ENCODE data around the gene PET100. TPM values are rescaled to one million over a fixed set of nuclear protein-coding genes. Genes with fewer than 3 reads are reported as not detected.

The PET100 gene
- polyA plus RNA-seq, 1 donor (not counting 4 experiments of a cell fraction or from before 2014, with no cell fraction given), result 85.8 TPM

DNA sequence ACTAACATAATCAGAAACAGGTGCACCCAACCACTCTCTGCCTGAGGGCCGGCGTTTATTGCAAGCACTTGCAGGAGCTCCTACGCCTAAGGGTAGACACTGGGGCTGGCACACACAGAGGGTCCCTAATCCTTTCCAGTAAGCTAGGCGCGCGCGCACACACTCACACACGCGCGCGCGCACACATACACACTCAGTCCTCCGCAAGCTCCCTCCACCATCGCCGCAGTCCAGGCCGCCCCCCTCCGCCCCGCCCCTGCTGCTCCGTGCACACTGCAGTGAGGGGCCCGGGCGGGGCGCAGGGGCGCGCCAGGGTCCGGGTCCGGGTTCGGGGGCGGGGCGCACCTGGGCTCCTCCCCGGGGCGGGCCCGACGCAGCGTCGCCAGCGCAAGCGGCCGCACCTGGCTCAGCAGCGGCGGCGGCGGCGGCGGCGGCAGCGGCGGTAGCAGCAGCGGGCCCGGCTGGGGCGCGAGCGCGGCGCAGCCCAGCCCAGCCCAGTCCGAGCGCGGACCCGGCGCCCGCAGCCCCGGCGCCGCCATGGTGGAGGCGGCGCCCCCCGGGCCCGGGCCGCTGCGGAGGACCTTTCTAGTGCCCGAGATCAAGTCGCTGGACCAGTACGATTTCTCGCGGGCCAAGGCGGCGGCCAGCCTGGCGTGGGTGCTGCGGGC is 34.0 kb upstream of the PET100 start, which contains the start of gene CAMSAP3:
CAMSAP3 (plus strand) TSS at position 398 of the 668 bp plus-strand sequence; CDS start at position 538, 140 bp downstream.
- TF ChIP-seq CTCF (optimal IDR thresholded peaks at IDR 0.05 in 1 of 3, IDR thresholded peaks at IDR 0.05 in 1 of 3, conservative IDR thresholded peaks at IDR 0.05 in 1 of 3; ENCODE audit: extremely low read depth in 1 of 3, insufficient read depth in 2 of 3, low read length in 3 of 3) (no peak), EZH2 (IDR thresholded peaks at IDR 0.05; ENCODE audit: low read length) (no peak)
- peak within 1 kb of the TSS; percentile 81 for H3K4me2 ChIP-seq (ENCODE audit: control insufficient read depth, extremely low read depth, insufficient read depth, low read depth, low read length)
- no peaks in the 10 kb centered on the region for H3K27me3 ChIP-seq (ENCODE audit: control insufficient read depth, extremely low read depth, insufficient read depth, low read length)
- dilution Hi-C loops (cut with MboI; ENCODE audit: extremely low pct_ligation_motif_present, low sequenced_read_pairs), result no loop called here
- H3K9me1 ChIP-seq (ENCODE audit: control insufficient read depth, extremely low read depth, insufficient read depth, low read length), result peaks cover 4% of the 10 kb centered on the region
- FAIRE-seq (no peak), DNase-seq (ENCODE audit: low read depth, low spot score) (no peak)
- peaks cover 13% of the 10 kb centered on the region for H3K4me1 ChIP-seq (ENCODE audit: control insufficient read depth, extremely low read depth, insufficient read depth, low read length)
- no peak within 1 kb of the TSS for H3K27ac ChIP-seq (ENCODE audit: control insufficient read depth, insufficient read depth, low read length)
- peak within 1 kb of the TSS; percentile 56 to 70 (median 62) for H3K4me3 ChIP-seq (ENCODE audit: control insufficient read depth in 2 of 3, extremely low read depth in 1 of 3, insufficient read depth in 2 of 3, low read depth in 1 of 3, low read length in 3 of 3)
- no peaks in the 10 kb centered on the region for H3K79me2 ChIP-seq (ENCODE audit: control insufficient read depth, insufficient read depth, low read length)
- peaks cover 8% of the 10 kb centered on the region for H4K20me1 ChIP-seq (ENCODE audit: control insufficient read depth, extremely low read depth, insufficient read depth, low read length)
- no peaks in the 10 kb centered on the region for H3K9me3 ChIP-seq (ENCODE audit: control insufficient read depth, low read depth, low read length)
- H2AFZ ChIP-seq (ENCODE audit: control insufficient read depth, low read length), result peak within 1 kb of the TSS; percentile 27
- peaks cover 0 to 2% of the 10 kb centered on the region in 2 experiments for H3K36me3 ChIP-seq (ENCODE audit: control insufficient read depth in 2 of 2, extremely low read depth in 1 of 2, insufficient read depth in 2 of 2, low read length in 2 of 2)
- peak within 1 kb of the TSS; percentile 73 for H3K9ac ChIP-seq (ENCODE audit: control insufficient read depth, extremely low read depth, insufficient read depth, low read length)

DNA sequence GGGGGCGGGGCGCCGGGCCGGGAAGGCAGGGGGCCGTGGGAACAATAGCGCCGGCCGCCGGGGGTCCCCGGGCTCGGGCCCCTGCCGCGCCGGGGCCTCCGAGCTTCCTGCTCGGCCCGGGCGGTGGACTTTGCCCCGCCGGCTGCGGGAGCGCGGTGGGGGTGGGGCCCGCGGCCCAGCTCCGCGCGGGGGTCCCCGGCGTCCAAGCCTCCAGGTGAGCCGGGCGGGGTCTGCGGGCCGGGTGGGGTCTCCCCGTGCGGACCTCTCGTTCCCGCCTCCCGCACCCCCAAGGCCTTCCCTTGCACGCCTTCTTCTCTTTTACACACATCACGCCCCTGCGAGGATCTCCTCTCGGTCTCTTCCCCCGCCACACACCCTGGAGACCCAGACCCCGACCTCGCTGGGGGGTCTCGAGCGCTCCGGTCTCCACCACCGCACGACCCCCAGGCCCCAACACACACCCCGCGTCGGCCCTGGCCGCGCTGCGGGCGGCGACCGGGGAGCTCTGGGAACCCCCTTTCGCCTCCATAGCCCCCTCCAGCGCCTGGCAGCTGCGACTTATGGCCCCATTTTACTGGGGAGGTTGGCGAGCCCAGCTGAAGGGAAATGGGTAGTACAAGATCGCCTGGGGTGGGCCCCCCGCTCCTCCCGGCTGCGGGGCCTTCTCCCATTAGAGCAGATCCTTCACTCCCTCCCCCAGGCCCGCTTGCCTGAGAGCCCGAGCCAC is 33.2 kb upstream of the PET100 start:
- DNase-seq (ENCODE audit: low read depth, low spot score), result no peak
- Histone ChIP-seq H4K20me1 (ENCODE audit: control insufficient read depth, extremely low read depth, insufficient read depth, low read length) (peaks cover 8% of the 10 kb centered on the region), H3K9me3 (ENCODE audit: control insufficient read depth, low read depth, low read length) (no peaks in the 10 kb centered on the region), H3K4me1 (ENCODE audit: control insufficient read depth, extremely low read depth, insufficient read depth, low read length) (peaks cover 11% of the 10 kb centered on the region), H3K27ac (ENCODE audit: control insufficient read depth, insufficient read depth, low read length) (no peak overlapping the region), H3K4me3 (ENCODE audit: control insufficient read depth in 2 of 3, extremely low read depth in 1 of 3, insufficient read depth in 2 of 3, low read depth in 1 of 3, low read length in 3 of 3) (peak overlapping the region; percentile 49 to 70 (median 62)), H3K36me3 (ENCODE audit: control insufficient read depth in 2 of 2, extremely low read depth in 1 of 2, insufficient read depth in 2 of 2, low read length in 2 of 2) (peaks cover 0 to 2% of the 10 kb centered on the region in 2 experiments), H2AFZ (ENCODE audit: control insufficient read depth, low read length) (no peak overlapping the region), H3K9ac (ENCODE audit: control insufficient read depth, extremely low read depth, insufficient read depth, low read length) (peak overlapping the region; percentile 73), H3K79me2 (ENCODE audit: control insufficient read depth, insufficient read depth, low read length) (peaks cover 2% of the 10 kb centered on the region), H3K4me2 (ENCODE audit: control insufficient read depth, extremely low read depth, insufficient read depth, low read depth, low read length) (peak overlapping the region; percentile 81), H3K9me1 (ENCODE audit: control insufficient read depth, extremely low read depth, insufficient read depth, low read length) (peaks cover 4% of the 10 kb centered on the region), H3K27me3 (ENCODE audit: control insufficient read depth, extremely low read depth, insufficient read depth, low read length) (no peaks in the 10 kb centered on the region)
- TF ChIP-seq CTCF (optimal IDR thresholded peaks at IDR 0.05 in 1 of 3, IDR thresholded peaks at IDR 0.05 in 1 of 3, conservative IDR thresholded peaks at IDR 0.05 in 1 of 3; ENCODE audit: extremely low read depth in 1 of 3, insufficient read depth in 2 of 3, low read length in 3 of 3), result peak in 1 of 3 experiments; percentile 23
- TF ChIP-seq EZH2 (IDR thresholded peaks at IDR 0.05; ENCODE audit: low read length), result no peak
- FAIRE-seq, result no peak
- dilution Hi-C loops (cut with MboI; ENCODE audit: extremely low pct_ligation_motif_present, low sequenced_read_pairs), result no loop called here
